HG02763 (cell line): ENCODE results near the gene PTTG1.

ENCODE experiments used
- ATAC-seq: cut with Tn5 transposase; IDR thresholded peaks from one replicate; pipeline ENCODE4 v1.9.1; 2021; ENCODE audit warnings: mild to moderate bottlenecking, moderate library complexity; ENCODE audit not compliant: unreplicated experiment

PTTG1 gene

DNA sequence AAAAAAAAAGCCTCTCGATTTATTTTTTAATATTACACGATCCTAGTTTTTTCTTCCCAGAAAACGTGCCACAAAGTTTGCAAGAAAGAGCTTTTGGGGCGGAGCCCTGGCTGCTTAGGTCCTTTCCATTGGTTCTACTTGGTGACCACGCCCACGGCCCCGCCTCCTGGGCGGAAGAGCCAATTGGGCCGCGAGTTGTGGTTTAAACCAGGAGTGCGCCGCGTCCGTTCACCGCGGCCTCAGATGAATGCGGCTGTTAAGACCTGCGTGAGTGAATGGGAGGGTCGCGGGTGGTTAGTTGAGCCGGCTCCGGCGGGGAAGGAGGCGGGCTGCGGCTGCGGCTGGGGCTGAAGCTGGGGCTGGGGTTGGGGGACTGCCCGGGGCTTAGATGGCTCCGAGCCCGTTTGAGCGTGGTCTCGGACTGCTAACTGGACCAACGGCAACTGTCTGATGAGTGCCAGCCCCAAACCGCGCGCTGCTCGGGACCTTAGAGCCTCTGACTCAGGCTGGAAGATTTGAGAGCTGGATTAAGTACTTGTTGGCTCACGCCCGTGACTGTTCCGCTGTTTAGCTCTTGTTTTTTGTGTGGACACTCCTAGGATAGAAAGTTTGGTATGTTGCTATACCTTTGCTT lies at the start of gene PTTG1:
PTTG1 (plus strand) TSS at position 231 of the 634 bp plus-strand sequence. CDS start 458 bp downstream, outside the sequence.
- peak; percentile 61 for ATAC-seq

DNA sequence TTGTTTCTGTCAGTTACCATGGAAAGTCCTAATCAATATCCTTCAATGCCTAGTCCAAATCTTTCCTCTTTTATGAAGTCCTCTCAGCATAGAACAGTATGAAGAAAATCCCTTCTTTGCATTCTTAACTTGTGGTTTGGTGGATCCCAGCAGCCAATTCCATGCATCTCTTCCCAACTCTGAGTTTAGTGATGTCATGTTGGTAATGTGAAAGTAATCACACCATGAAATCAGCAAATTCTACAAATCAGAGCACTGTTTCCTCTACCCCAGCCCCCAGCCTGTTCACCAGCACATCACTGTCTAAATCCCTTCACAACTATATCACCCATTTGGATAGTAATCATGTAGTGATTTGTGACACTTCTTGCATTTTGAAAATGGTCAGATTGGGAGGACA lies 46.5 kb upstream of the PTTG1 start:
- no peak for ATAC-seq

DNA sequence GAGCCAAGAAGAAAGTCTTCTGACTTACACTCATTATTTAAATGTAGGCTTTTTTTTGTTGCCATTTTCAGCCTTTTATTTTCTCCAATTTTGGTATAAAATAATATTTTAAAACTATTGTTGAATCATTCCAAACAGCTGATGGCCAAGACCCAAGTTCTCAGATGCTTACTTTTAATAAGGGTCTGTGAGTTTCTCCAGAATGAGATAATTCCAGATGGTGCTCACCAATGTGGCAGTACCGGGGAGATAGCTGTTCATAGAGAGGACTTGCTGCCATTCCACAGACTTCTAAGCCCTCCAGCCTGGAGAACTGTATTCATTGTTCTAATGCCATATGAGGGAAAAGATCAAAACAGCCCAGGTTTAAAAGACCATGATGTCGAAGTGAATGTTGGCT lies 46.0 kb upstream of the PTTG1 start:
- no peak for ATAC-seq

DNA sequence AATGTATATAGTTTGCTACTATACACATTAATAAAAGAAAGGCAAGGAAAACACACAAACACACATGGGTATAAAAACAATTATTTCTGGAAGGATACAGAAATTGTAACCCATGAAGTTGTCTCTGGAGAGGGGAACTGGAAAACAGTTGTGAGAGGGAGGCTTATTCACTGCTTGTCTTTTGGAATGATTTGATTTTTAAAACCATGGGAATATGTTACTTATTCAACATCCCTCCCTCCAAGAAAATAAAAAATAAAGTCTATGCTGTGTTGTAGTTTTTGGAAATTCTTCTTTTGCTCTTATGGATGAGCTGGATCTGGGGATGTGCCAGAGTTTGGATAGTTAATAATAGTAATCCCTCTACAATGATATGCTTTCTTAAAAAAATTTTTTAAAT lies 45.2 kb upstream of the PTTG1 start:
- no peak for ATAC-seq

DNA sequence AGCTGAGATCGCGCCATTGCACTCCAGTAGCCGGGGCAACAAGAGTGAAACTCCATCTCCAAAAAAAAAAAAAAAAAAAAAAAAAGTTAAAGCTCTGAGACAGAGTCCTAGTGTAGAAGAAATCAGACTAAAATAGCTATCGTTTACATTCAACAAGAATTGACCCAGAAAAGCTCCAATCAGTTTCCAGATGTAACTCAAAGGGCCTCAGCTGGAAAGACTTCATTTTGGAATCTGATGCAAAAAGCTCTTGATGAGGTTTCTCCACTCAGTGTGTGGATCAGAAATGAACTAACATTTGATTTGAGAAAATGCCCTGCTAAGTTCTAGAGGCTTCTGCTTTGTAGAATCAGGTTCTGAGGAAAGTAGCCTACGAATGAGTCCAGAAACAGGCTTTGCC lies 44.0 kb upstream of the PTTG1 start:
- ATAC-seq: no peak

DNA sequence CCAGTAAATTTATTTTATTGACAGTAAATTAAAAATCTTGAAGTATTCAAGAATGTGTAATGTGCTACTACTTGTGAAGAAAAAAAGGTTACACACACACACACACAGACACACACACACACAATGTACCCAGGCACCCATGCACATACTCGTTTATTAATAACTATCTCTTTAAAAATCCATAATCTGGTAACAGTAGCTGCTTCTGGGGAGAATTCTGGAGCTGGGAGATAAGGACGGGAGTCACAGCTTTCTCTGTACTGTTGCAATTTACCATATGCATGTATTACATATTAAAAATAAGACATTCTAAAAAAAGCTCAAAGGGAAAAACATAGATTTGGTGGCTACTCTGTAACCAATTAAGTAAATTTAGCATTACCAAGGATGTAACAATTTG lies 43.3 kb upstream of the PTTG1 start:
- no peak for ATAC-seq

DNA sequence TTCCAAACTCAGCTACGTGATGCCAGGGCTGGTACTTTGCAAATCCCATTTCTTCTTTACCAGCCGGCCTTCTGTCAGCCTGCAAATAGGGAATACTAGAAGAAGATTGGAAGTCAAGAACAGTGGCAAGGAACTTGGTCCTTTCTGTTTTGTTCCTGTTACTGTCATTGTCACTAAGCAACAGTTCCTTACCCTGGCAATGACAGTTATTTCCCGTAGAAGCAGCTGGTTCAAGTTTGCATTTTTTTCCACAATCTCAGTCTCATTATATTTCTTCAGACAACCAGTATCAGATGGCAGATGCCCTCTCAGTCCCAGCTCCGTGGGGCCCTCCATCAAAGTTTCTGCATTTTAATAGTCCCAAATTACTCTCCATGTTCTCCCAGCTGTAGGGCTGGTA lies 42.1 kb upstream of the PTTG1 start:
- no peak for ATAC-seq

DNA sequence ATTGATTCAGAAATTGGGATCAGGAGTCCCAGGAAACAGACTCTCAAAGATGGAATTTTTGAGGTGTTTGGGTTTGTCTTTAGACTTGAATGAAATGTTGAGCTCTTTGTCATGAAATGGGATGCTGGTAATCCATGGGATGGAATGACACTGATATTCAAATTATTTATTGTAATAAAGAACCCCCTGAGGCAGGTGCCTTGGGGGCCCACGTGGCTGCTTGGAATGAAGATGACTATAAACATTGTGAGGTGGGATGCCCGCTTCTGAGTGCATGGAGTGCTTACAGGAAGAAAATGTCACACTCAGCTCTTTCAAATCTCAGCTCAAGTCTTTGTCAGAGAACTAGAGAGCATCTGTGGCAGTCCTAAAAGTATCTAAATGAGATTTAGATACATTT lies 41.6 kb upstream of the PTTG1 start:
- no peak for ATAC-seq

DNA sequence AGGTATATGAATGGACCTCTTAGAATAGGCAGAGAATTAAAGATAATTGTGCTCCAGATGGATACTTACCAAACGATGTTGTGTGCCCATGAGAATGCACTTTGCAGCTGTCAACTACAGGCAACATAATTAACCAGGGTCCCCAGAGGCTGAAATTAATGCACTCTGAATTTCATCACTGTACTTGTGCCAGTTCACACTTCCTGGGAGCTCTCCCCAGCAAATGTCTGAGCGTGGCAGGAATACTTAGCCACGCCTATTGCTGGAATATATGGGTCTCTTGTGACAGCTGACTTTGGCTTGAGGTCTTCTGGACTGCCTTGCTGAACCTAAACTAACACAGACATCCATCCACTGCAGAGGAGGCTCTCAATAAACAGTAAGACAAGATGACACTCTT lies 39.3 kb upstream of the PTTG1 start:
- ATAC-seq: no peak

DNA sequence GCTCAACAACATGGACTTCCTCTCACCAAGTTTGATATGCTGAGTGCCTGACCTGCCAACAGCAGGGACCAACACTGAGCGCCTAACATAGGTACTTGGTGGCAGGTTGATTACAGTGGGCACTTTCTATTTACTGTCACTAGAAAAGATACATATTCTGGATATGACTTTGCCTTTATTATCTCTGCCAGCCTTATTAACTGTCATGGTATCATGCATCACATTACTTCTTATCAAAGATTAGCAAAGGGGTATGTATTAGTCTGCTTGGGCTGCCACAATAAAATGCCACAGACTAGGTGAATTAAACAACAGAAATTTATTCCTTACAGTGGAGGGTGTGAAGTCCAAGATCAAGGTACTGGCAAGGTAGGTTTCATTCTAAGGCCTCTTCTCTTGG lies 37.0 kb upstream of the PTTG1 start:
- no peak for ATAC-seq

DNA sequence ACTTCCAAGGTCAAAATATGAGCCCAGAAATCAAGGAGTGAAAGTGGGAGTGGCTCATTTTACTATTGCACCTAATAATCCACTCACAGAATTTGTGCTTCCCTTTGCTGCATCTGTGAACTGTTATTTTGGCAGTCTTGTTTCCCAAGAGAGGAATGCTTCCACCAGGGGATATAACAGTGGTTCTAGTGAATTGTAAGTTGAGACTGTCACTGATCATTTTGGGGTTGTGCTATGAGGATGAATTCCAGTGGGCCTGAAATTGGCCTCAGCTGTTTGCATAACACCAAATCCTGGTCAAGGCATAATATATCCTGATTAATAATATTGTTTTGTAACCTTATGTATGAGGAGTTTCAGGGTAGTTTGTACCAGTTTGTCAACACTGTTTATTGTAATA lies 36.2 kb upstream of the PTTG1 start:
- no peak for ATAC-seq

DNA sequence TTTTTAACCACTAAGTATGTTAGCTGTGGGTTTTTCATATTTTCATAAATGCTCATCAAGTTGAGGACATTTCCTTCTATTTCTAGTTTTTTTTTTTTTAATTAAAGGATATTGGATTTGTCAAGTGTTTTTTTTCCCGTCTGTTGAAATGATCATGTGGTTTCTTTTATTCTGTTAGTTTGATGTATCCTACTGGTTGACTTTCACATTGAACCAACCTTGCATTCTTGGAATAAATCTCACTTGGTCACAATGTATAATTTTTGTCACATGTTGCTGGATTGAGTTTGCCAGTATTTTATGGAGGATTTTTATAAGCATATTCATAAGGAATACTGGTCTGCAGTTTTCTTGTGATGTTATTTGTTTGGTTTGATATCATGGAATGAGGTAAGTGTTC lies 34.2 kb upstream of the PTTG1 start:
- ATAC-seq: no peak

DNA sequence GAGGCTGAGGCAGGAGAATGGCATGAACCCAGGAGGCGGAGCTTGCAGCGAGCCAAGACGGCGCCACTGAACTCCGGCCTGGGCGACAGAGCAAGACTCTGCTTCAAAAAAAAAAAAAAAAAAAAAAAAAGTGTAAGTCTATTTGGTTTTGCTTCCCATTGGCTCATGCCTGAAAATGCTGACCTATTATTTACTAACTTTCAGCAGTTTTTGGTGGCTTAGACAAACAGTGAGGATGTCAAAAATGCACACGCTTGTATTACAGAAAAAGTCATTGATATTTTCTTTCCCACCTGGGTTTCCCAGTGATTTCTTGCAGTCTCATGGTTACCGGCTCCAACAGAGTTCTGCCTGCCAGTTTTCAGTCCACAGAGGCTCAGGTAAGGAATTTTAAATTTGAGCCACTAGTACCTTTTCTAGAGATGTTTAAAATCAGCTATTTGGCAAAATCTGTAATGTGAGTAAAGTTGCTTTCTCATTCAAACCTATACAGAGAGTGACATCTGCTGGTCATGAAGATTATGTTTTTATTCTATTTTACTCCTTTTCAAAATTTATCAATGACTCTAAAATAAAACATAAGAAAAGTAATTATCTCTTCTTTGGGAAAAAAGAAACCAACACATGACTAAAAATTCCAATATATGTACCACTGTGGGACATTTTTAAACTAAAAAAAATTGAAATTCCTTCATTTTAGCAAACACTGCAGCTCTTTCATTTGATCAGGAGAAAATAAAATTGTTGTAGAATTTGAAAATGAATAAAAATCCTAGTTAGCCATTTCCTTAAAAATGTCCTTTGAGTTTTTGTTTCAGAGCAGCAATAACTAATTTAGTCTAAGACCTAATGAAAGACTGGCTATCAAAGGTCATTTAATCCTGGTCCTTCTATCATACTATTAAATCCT lies 30.6 kb upstream of the PTTG1 start:
- no peak for ATAC-seq

DNA sequence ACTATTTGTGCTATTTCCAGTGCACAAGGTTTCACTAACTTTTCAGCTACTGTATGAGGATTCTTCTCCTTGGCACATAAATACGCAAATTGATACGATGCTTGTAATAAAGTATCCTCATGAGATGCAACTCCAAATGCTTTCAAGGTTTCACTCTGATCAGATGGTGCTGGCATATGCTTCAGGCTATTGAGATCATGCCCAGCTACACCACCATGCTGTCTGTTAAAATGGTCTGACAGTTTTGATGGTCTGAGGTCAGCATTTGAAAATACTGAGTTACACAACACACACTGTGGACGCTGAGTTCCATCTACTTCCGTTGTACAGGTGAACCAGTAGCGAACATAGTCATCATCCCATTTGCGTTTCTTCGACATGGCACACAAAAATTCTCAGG lies 26.5 kb upstream of the PTTG1 start:
- no peak for ATAC-seq

DNA sequence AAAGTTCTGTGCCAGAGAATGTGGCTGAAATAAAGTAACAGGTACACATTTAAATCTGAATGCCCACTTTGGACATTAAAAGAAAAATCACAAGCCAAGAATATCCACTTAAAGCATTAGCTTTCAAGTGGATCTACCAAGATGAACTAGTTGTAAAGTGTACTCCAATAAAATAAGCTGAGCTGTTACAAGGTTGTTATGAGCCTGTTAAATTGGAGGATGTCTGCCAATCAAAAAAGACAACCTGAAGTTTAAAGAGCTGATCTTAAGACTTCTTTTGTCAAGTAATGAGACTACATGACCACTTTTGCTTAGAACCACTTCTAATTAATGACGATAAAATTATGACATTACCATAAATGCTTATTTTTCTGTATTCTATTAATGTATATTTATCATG lies 24.2 kb upstream of the PTTG1 start:
- ATAC-seq: no peak

DNA sequence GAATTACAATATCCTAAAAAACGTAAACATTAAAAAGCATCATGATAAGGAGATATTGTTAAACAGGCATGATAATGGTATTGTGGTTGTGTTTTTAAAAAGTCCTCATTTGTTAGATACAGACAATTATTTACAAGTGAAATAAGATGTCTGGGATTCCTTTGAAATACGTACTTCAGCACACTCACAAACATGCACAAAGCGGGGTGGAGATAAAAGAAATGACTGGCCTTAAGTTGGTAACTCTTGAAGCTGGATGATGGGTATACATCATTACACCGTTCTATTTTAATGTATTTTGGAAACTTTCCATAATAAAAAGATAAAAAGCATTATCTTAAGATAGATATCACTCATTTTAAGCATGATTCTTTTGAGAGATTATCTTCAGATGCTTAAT lies 22.8 kb upstream of the PTTG1 start:
- ATAC-seq: no peak

DNA sequence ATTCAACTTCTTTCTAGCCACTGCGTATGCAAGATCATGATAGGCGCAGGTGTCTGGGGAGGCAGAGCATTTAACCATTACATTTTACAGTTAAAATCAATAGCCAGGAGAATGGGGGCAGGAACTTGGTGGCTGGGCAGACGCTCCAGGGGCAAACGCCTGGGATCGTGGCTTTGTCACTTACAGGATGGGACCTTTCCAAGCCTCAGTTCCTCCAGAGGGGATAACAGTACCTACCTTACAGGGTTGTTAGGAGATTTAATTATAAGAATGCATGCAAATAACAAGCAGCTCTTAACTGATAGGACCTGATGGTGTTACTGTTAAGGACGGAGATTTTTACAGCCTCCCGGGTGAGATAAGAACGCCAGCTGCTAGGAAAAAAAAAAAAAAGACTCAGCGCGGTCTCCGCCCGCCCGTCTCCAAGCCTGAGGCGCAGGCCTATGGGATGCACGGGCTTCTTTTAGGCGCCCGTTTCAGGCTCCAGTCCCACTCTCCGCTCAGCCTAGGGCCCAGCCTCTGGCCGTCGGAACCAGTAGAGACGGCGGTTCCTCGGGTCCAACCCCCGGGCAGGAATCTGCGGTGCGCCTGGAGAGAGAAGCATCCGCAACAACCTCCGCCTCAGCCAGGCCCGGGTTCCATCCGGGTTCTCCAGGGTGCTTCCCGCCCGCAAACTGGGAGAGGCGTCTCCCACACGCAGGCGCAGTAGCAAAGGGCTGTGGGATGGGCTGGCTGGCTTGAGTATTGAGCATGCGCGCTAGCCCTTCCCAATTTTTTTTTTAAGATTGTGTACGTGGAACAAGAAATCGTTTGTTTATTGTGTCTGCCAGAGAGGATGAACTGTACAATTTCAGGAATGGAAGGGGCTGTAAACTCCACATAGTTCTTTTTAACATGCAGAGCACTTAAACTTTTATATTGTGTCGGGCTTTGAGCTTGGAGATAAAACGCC lies 22.0 kb upstream of the PTTG1 start, which contains the start of gene FAM200C:
FAM200C (minus strand) TSS at position 653 of the 952 bp plus-strand sequence. CDS start 4,564 bp downstream, outside the sequence.
- ATAC-seq: peak; percentile 87

DNA sequence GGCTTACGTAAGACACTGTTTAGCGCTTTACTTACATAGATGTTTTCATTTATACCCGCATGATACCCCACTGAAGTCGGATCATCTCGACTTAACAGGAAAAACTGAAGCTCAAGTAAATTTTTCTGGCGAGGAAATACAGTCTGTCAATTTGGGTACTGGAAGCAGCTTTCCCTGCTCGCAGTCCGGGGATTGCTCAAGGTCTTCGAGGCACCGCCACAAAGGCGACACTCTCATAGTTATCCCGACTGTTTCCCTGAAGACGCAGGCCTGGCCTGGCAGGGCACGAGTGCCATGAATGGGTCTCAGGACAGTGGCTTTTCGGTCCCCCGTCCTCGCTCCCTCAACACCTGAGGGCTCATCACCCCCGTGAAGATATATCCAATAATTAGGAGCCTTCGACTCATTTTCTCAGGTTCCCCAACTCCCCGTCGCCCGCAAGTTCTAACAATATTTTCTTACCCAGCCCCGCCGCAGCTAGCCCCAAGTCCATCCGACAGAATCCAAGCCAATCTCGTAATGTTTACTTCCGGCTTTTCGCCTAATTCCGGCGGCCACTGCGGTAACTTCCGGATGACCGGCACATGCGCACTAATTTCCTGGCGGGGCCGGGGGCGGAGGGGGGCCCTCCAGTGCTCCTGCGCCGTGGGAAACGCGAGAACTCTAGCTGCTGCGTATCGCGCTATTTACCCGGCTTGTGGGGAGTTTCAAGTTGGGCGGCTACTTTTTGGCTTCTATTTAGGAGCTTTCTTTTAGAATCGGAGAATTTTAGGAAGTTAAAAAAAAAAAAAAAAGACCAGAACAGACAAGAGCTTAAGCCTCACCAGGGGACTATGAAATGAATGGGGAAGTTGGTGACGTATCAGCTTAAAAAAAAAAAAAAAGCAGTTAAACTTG lies 2.8 kb upstream of the PTTG1 start, which contains the start of gene SLU7:
SLU7 (minus strand) TSS at position 521 of the 897 bp plus-strand sequence. CDS start 3,787 bp downstream, outside the sequence.
- peak; percentile 63 for ATAC-seq

DNA sequence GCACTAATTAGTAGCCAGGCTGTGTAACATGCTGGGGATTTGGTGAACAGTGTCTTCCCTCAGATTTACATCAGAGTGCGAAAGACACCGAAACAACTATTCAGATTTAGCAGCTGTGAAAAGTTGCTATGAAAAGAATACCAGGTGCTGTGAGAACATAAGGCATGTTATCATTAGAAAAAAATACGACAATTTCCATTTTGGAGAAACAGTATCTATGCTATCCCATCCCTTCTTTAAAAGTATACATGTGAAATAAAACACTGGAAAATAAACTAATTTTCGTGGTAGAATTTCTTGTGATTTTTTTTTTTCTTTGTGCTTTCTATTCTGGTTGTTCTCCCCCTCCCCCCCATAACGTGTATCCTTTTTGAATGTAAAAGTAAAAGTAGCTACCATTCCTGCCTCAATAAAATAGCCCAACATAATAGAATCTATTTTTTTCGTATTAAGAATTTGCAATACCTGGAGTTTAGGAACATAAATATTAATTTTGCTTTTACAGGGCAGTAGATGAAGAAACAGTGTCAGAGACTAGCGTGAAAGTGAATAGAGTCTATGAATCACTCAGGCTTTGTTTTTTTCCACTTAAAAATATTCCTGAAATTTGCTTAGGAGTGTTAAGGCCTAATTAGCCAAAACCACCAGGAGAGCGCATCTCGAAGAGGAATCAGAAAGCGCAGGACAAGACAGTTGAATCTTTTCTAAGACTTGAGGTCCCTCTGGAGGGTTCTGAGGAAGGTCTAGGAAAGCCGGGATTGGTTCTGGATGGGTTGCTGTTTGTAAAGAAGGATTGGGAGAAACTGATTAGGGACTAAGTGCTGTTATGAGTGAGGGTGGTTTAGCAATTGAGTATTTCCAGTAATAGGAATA lies 2.0 kb upstream of the PTTG1 start:
- no peak for ATAC-seq
